Trophoblast cell (in vitro differentiated cells and primary cell): ENCODE measurements around the gene CDC37L1.

ENCODE experiments used
- DNase-seq, 2 donors: peaks; one replicate each; pipeline ENCODE4 v3.0.0-alpha.2; 2016
- H2AFZ ChIP-seq: 2 replicates; pipeline ENCODE4 v1.6.1; 2013; ENCODE audit warnings: low read length, moderate library complexity, mild to moderate bottlenecking; ENCODE audit not compliant: insufficient read depth, poor library complexity
- H2AK5ac ChIP-seq: 2 replicates; pipeline ENCODE4 v1.6.1; 2013; ENCODE audit warnings: mild to moderate bottlenecking, low read length
- H2BK120ac ChIP-seq: 2 replicates; pipeline ENCODE4 v1.6.1; 2013; ENCODE audit warnings: low read length, mild to moderate bottlenecking, moderate library complexity; ENCODE audit not compliant: insufficient read depth, poor library complexity
- H2BK12ac ChIP-seq: 2 replicates; pipeline ENCODE4 v1.6.1; 2013; ENCODE audit warnings: mild to moderate bottlenecking, low read length, moderate library complexity
- H2BK5ac ChIP-seq: 2 replicates; pipeline ENCODE4 v1.6.1; 2013; ENCODE audit warnings: low read length, low read depth, moderate library complexity, mild to moderate bottlenecking; ENCODE audit not compliant: poor library complexity
- H3K14ac ChIP-seq: 2 replicates; pipeline ENCODE4 v1.6.1; 2013; ENCODE audit warnings: mild to moderate bottlenecking, low read length
- H3K18ac ChIP-seq: 2 replicates; pipeline ENCODE4 v1.6.1; 2013; ENCODE audit warnings: mild to moderate bottlenecking, low read length
- H3K23ac ChIP-seq: 2 replicates; pipeline ENCODE4 v1.6.1; 2013; ENCODE audit warnings: low read length
- H3K27ac ChIP-seq: 2 replicates; pipeline ENCODE4 v1.5.1; 2013; ENCODE audit warnings: low read depth, mild to moderate bottlenecking, inconsistent platforms, low read length, moderate library complexity
- H3K27me3 ChIP-seq: 2 replicates; pipeline ENCODE4 v1.6.1; 2013; ENCODE audit warnings: inconsistent platforms, mild to moderate bottlenecking, low read length, moderate library complexity; ENCODE audit not compliant: insufficient read depth
- H3K36me3 ChIP-seq, 2 experiments: 1 replicate in 1 of 2; 2 replicates in 1 of 2; pipeline ENCODE4 v1.6.1; 2013; ENCODE audit warnings: low read length in 2 of 2, mild to moderate bottlenecking in 2 of 2, moderate library complexity in 1 of 2; ENCODE audit not compliant: insufficient read depth in 2 of 2, control insufficient read depth in 1 of 2
- H3K4ac ChIP-seq: 2 replicates; pipeline ENCODE4 v1.6.1; 2013; ENCODE audit warnings: low read depth, mild to moderate bottlenecking, low read length, moderate library complexity
- H3K4me1 ChIP-seq, 2 experiments: 1 replicate in 1 of 2; 2 replicates in 1 of 2; pipeline ENCODE4 v1.6.1; 2013; ENCODE audit warnings: low read length in 2 of 2, mild to moderate bottlenecking in 2 of 2, moderate library complexity in 1 of 2; ENCODE audit not compliant: insufficient read depth in 2 of 2, control insufficient read depth in 1 of 2
- H3K4me2 ChIP-seq: 2 replicates; pipeline ENCODE4 v1.6.1; 2013; ENCODE audit warnings: inconsistent platforms, mild to moderate bottlenecking, low read length, moderate library complexity
- H3K4me3 ChIP-seq: 2 replicates; pipeline ENCODE4 v1.5.1; 2013; ENCODE audit warnings: mild to moderate bottlenecking, low read depth, low read length, inconsistent platforms
- H3K79me1 ChIP-seq: one replicate; pipeline ENCODE4 v1.6.1; 2013; ENCODE audit warnings: low read length
- H3K79me2 ChIP-seq: 2 replicates; pipeline ENCODE4 v1.6.1; 2013; ENCODE audit warnings: low read length, mild to moderate bottlenecking; ENCODE audit not compliant: control insufficient read depth, insufficient read depth, poor library complexity
- H3K9ac ChIP-seq: 2 replicates; pipeline ENCODE4 v1.6.1; 2013; ENCODE audit warnings: mild to moderate bottlenecking, low read length
- H3K9me3 ChIP-seq: 2 replicates; pipeline ENCODE4 v1.6.1; 2013; ENCODE audit warnings: low read depth, mild to moderate bottlenecking, control low read depth, inconsistent platforms, low read length; ENCODE audit not compliant: insufficient read depth
- H4K12ac ChIP-seq: 2 replicates; pipeline ENCODE4 v1.6.1; 2013; ENCODE audit warnings: low read depth, mild to moderate bottlenecking, low read length, moderate library complexity
- H4K8ac ChIP-seq: 2 replicates; pipeline ENCODE4 v1.6.1; 2013; ENCODE audit warnings: low read depth, mild to moderate bottlenecking, low read length, moderate library complexity
- H4K91ac ChIP-seq: one replicate; pipeline ENCODE4 v1.6.1; 2013; ENCODE audit warnings: low read depth, mild to moderate bottlenecking, low read length, moderate library complexity
- WGBS: extraction: QIAGEN DNeasy Blood & Tissue Kit; methylation state at CpG from one replicate; pipeline ENCODE4 v1.1.7; 2013; ENCODE audit warnings: missing lambda C conversion rate; ENCODE audit not compliant: insufficient read length, insufficient coverage; ENCODE audit errors: extremely low coverage; 5-methylcytosine and 5-hydroxymethylcytosine counted together

Gene CDC37L1

DNA sequence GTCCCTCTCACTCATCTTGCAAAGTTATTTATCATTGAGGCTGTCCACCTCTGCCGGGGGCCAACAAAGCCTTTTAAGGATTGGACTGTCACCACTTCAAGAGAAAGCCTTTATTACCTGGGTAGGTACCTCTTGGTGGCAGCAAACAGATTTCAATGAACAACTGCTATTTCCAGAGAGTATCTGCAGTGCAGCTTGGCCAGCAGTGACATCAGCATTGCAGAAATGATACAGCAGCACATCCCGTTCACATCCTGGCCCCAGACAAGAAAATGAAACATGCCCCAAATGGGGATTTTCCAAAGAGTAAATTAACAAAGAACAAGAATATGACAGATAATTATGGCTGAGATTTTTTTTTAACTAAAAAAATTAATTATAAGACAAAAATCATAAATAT is 10.8 kb upstream of the CDC37L1 start:
- Histone ChIP-seq H3K9me3 (no peaks in the 10 kb centered on the region), H4K91ac (no peak overlapping the region), H3K4me2 (no peak overlapping the region), H3K18ac (no peak overlapping the region), H3K79me2 (peaks cover 1% of the 10 kb centered on the region), H2BK12ac (no peak overlapping the region), H3K23ac (no peak overlapping the region), H3K14ac (no peak overlapping the region), H3K27me3 (no peaks in the 10 kb centered on the region), H3K36me3 (no peaks in the 10 kb centered on the region), H2AFZ (no peak overlapping the region), H2BK5ac (no peak overlapping the region), H4K8ac (no peak overlapping the region), H3K27ac (no peak overlapping the region), H3K4me1 (no peaks in the 10 kb centered on the region), H3K79me1 (no peaks in the 10 kb centered on the region), H2AK5ac (no peak overlapping the region), H3K4me3 (no peak overlapping the region), H2BK120ac (no peak overlapping the region), H3K9ac (no peak overlapping the region), H4K12ac (no peak overlapping the region), H3K4ac (no peak overlapping the region)
- no peak for DNase-seq
- WGBS, result no CpG with 5 or more reads among the region's 2 CpGs

DNA sequence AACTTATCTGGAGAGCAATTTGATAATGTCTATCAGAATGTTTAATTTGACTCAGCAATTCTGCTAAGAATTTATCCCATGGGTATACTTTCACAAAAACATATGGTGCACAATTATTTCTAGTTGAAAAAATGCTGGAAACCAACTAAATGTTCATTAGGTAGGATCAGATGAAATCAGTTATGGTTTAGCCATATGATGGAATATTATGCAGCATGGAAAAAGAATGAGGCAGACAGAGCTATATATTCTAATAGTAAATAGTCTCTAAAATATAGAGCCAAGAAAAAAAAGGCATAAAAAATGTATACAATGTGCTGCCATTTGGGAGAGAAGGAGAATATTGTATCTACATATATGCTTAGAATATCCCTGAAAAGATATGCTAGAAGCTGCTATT is 9.5 kb upstream of the CDC37L1 start:
- Histone ChIP-seq H3K4me1 (no peaks in the 10 kb centered on the region), H3K79me1 (no peaks in the 10 kb centered on the region), H3K4me3 (no peak overlapping the region), H4K12ac (no peak overlapping the region), H4K8ac (no peak overlapping the region), H3K9ac (no peak overlapping the region), H3K4ac (no peak overlapping the region), H3K9me3 (no peaks in the 10 kb centered on the region), H3K36me3 (no peaks in the 10 kb centered on the region), H3K27me3 (no peaks in the 10 kb centered on the region), H3K27ac (no peak overlapping the region), H3K18ac (no peak overlapping the region), H2BK5ac (no peak overlapping the region), H3K79me2 (peaks cover 1% of the 10 kb centered on the region), H2AK5ac (no peak overlapping the region), H2BK120ac (no peak overlapping the region), H3K14ac (no peak overlapping the region), H2AFZ (no peak overlapping the region), H3K23ac (no peak overlapping the region), H3K4me2 (no peak overlapping the region), H2BK12ac (no peak overlapping the region), H4K91ac (no peak overlapping the region)
- no peak for DNase-seq

DNA sequence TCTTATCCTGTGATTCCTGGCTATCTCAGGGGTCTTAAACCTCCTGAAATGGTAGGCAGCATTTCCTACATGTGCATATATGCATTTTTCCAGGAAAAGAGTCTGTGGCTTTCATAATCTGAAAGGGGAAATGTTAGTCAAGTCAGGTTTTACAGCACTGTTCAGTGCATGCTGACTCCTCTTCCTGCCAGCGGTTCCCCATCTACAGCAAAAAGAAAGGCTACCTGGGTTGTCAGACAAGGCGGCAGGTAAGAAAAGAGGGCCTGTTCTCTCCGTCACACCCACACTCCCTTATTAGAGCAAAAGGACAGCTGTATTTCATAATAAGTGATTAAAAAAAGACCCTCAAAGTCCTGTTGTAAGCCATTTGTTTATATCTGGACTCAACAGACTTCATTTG is 8.8 kb upstream of the CDC37L1 start:
- H3K36me3 ChIP-seq, result no peaks in the 10 kb centered on the region
- H3K4me3 ChIP-seq, result no peak overlapping the region
- H3K4me2 ChIP-seq, result no peak overlapping the region
- no peak overlapping the region for H4K8ac ChIP-seq
- H3K79me2 ChIP-seq, result peaks cover 1% of the 10 kb centered on the region
- no peak overlapping the region for H3K27ac ChIP-seq
- no peak overlapping the region for H3K23ac ChIP-seq
- DNase-seq, result no peak
- H3K18ac ChIP-seq, result no peak overlapping the region
- no peak overlapping the region for H3K9ac ChIP-seq
- H4K91ac ChIP-seq, result no peak overlapping the region
- no peaks in the 10 kb centered on the region for H3K79me1 ChIP-seq
- no peaks in the 10 kb centered on the region for H3K27me3 ChIP-seq
- H3K14ac ChIP-seq, result no peak overlapping the region
- no peak overlapping the region for H2AFZ ChIP-seq
- no peaks in the 10 kb centered on the region for H3K9me3 ChIP-seq
- no peak overlapping the region for H2BK120ac ChIP-seq
- WGBS, result no CpG with 5 or more reads among the region's 3 CpGs
- no peak overlapping the region for H4K12ac ChIP-seq
- H2BK5ac ChIP-seq, result no peak overlapping the region
- H3K4me1 ChIP-seq, result no peaks in the 10 kb centered on the region
- H2BK12ac ChIP-seq, result no peak overlapping the region
- no peak overlapping the region for H3K4ac ChIP-seq
- H2AK5ac ChIP-seq, result no peak overlapping the region

DNA sequence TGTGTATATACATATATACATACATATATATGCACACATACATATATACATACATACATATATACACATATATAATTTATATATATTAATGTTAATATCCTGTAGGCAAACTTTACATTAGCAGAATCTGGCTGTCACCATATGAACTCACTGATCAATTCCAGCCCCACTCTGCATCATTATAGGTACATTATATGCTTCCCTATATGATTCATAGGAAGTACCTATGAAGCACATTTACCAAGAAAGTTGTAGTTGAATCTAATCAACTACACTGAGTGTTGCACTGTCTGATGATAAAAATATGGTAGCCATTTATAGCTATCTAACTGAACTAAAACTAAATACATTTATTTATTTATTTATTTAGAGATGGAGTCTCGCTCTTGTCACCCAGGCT is 7.6 kb upstream of the CDC37L1 start:
- Histone ChIP-seq H2BK120ac (no peak overlapping the region), H3K79me1 (no peaks in the 10 kb centered on the region), H3K36me3 (no peaks in the 10 kb centered on the region), H2BK5ac (no peak overlapping the region), H2BK12ac (no peak overlapping the region), H3K9ac (no peak overlapping the region), H3K79me2 (no peaks in the 10 kb centered on the region), H2AK5ac (no peak overlapping the region), H3K14ac (no peak overlapping the region), H3K27me3 (no peaks in the 10 kb centered on the region), H3K4me3 (no peak overlapping the region), H4K91ac (no peak overlapping the region), H2AFZ (no peak overlapping the region), H3K9me3 (no peaks in the 10 kb centered on the region), H3K23ac (no peak overlapping the region), H3K4me2 (no peak overlapping the region), H3K4ac (no peak overlapping the region), H3K4me1 (no peaks in the 10 kb centered on the region), H4K8ac (no peak overlapping the region), H3K18ac (no peak overlapping the region), H4K12ac (no peak overlapping the region), H3K27ac (no peak overlapping the region)
- DNase-seq, result no peak
- no CpG with 5 or more reads among the region's 1 CpG for WGBS

DNA sequence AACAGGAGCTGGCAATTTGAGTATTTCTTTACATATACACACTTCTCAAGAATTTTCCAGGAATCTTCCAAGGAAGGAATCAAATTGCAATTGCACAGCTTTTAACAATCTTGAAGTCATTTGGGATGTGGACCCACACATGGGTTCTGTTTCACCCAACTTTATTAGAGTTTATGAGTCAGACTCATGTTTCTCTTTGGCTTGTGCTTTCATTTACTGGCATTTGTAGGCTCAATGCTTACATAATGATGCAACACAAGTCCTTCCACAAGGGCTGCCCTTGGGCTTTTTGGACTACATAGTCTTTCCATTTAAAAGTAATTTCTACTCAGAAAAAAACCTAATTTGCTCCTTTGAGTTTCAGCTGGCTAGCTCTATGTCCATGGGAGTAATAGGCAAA is 4.6 kb upstream of the CDC37L1 start:
- H3K4me2 ChIP-seq, result no peak overlapping the region
- no peak overlapping the region for H2AFZ ChIP-seq
- H3K36me3 ChIP-seq, result no peaks in the 10 kb centered on the region
- no peaks in the 10 kb centered on the region for H3K4me1 ChIP-seq
- H3K27me3 ChIP-seq, result no peaks in the 10 kb centered on the region
- H3K4ac ChIP-seq, result no peak overlapping the region
- H2BK12ac ChIP-seq, result no peak overlapping the region
- H3K14ac ChIP-seq, result no peak overlapping the region
- no peak overlapping the region for H2BK120ac ChIP-seq
- H2AK5ac ChIP-seq, result no peak overlapping the region
- H3K23ac ChIP-seq, result no peak overlapping the region
- H2BK5ac ChIP-seq, result no peak overlapping the region
- H3K4me3 ChIP-seq, result no peak overlapping the region
- no peaks in the 10 kb centered on the region for H3K9me3 ChIP-seq
- no peak overlapping the region for H4K91ac ChIP-seq
- H3K79me2 ChIP-seq, result peaks cover 5% of the 10 kb centered on the region
- H3K18ac ChIP-seq, result no peak overlapping the region
- no peak overlapping the region for H4K12ac ChIP-seq
- H3K27ac ChIP-seq, result no peak overlapping the region
- peaks cover 10% of the 10 kb centered on the region for H3K79me1 ChIP-seq
- H4K8ac ChIP-seq, result no peak overlapping the region
- DNase-seq, result no peak
- H3K9ac ChIP-seq, result no peak overlapping the region
